Activated naive CD4-positive, alpha-beta T cell treated with Interleukin-2 at 50 U/mL for 16 hours (primary cell): Measurements from ENCODE around the gene CMTM2.
"Not testable (repeated sequence)": the region's sequence is repeated elsewhere in the genome, so short reads cannot be mapped to it uniquely, and the experiment has no call there.

Experiments used
- DNase-seq: peaks from one replicate; pipeline ENCODE4 v3.0.0-alpha.2; 2020

CMTM2 gene

GRCh38 chr16:66553223-66553622 is 26.0 kb upstream of the CMTM2 start:
- DNase-seq = no peak

GRCh38 chr16:66554021-66554420 is 25.2 kb upstream of the CMTM2 start:
- DNase-seq = no peak

- no peak for DNase-seq
Observed at GRCh38 chr16:66554495-66554894, 24.8 kb upstream of the CMTM2 start.

GRCh38 chr16:66560107-66560506 is 19.2 kb upstream of the CMTM2 start:
- no peak for DNase-seq

- no peak for DNase-seq
Observed at GRCh38 chr16:66561381-66562080, 17.7 kb upstream of the CMTM2 start.

GRCh38 chr16:66562409-66562808 is 16.9 kb upstream of the CMTM2 start:
- no peak for DNase-seq

- DNase-seq = no peak
Observed at GRCh38 chr16:66562986-66563385, 16.3 kb upstream of the CMTM2 start.

- no peak for DNase-seq
Observed at GRCh38 chr16:66563574-66564334, 15.5 kb upstream of the CMTM2 start.

GRCh38 chr16:66566051-66566901 is 13.0 kb upstream of the CMTM2 start, which contains the start of gene CMTM1:
TSS of gene CMTM1 (plus strand) at chr16:66566439. CDS start at chr16:66566514, 75 bp downstream.
- DNase-seq = no peak

GRCh38 chr16:66567270-66567669 is 12.0 kb upstream of the CMTM2 start:
- not testable (repeated sequence) for DNase-seq

GRCh38 chr16:66568355-66568754 is 10.9 kb upstream of the CMTM2 start:
- no peak for DNase-seq

- no peak for DNase-seq
Observed at GRCh38 chr16:66569131-66569530, 10.1 kb upstream of the CMTM2 start.

GRCh38 chr16:66569827-66570405 is 9.3 kb upstream of the CMTM2 start:
- DNase-seq = no peak

- no peak for DNase-seq
Observed at GRCh38 chr16:66572356-66572755, 6.9 kb upstream of the CMTM2 start.

- no peak for DNase-seq
Observed at GRCh38 chr16:66574081-66574480, 5.2 kb upstream of the CMTM2 start.

- no peak for DNase-seq
Observed at GRCh38 chr16:66574531-66574930, 4.7 kb upstream of the CMTM2 start.

GRCh38 chr16:66575060-66575459 is 4.2 kb upstream of the CMTM2 start:
- no peak for DNase-seq

- DNase-seq = no peak
Observed at GRCh38 chr16:66576296-66576695, 3.0 kb upstream of the CMTM2 start.

- no peak for DNase-seq
Observed at GRCh38 chr16:66580605-66581209, 1.4 kb downstream of the CMTM2 start.

GRCh38 chr16:66581246-66581952 is 2.1 kb downstream of the CMTM2 start:
- no peak for DNase-seq

GRCh38 chr16:66585481-66586239 is 6.4 kb downstream of the CMTM2 start:
- no peak for DNase-seq
